Muscle layer of colon (tissue), 2 donors: ENCODE measurements around the gene RBKS.
A peak's percentile ranks its signal among the peaks of the same experiment; 100 is the strongest.

Experiments
- H3K27ac ChIP-seq: one replicate; pipeline ENCODE4 v1.7.0; 2013; ENCODE audit warnings: low read depth, mild to moderate bottlenecking, low read length, moderate library complexity
- H3K27me3 ChIP-seq, 2 donors: one replicate each; pipeline ENCODE4 v1.7.0; 2013; ENCODE audit warnings: low read length in 2 of 2, mild to moderate bottlenecking in 2 of 2; ENCODE audit not compliant: insufficient read depth in 2 of 2, control insufficient read depth in 1 of 2
- H3K36me3 ChIP-seq: one replicate; pipeline ENCODE4 v1.7.0; 2013; ENCODE audit warnings: mild to moderate bottlenecking, low read length; ENCODE audit not compliant: insufficient read depth
- H3K4me1 ChIP-seq: one replicate; pipeline ENCODE4 v1.7.0; 2013; ENCODE audit warnings: mild to moderate bottlenecking, low read length; ENCODE audit not compliant: insufficient read depth
- H3K4me3 ChIP-seq, 2 donors: one replicate each; pipeline ENCODE4 v1.7.0; 2013; ENCODE audit warnings: low read length in 2 of 2, low read depth in 1 of 2, mild to moderate bottlenecking in 1 of 2, moderate library complexity in 1 of 2
- H3K9ac ChIP-seq: one replicate; pipeline ENCODE4 v1.7.0; 2013; ENCODE audit warnings: low read length
- H3K9me3 ChIP-seq: one replicate; pipeline ENCODE4 v1.7.0; 2013; ENCODE audit warnings: mild to moderate bottlenecking, low read length
- donor health status: abdominal sarcoma.
- donor health status: Adenocarcinoma of cecum.

Gene RBKS

DNA sequence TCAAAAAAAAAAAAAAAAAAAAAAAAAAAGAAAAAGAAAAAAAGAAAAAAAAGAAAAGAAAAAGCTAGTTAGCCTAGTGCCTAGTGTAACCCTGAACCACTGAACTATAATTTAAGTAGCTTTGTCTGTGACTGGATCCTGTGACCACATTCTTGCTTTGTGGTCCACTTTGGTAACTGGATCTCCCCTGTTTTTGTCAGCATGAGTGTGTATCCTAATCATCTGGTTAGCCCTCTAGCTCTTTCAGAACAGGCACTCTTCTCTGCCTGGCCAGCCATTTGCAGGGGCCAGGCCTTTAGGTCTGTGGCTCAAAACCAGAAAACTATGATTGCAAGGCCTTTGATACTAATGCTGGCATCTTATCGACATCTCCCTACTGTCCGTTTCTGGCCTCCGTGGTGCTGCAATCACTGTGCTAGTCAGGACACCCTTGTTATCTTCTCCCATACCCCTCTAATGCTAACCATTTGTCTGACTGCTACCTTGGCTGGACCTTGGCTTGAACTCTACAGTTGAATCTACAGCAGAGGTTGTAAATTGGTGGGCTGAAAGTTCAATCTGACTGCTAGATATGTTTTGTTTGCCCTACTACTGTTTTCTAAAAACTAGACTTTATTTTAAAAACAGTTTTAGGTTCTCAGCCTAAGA lies 40.5 kb downstream of the RBKS start:
- H3K4me1 ChIP-seq, result peaks cover 7% of the 10 kb centered on the region
- no peak overlapping the region for H3K9ac ChIP-seq
- H3K36me3 ChIP-seq, result no peaks in the 10 kb centered on the region
- no peaks in the 10 kb centered on the region for H3K27me3 ChIP-seq
- no peak overlapping the region for H3K4me3 ChIP-seq
- no peak overlapping the region for H3K27ac ChIP-seq
- H3K9me3 ChIP-seq, result no peaks in the 10 kb centered on the region

DNA sequence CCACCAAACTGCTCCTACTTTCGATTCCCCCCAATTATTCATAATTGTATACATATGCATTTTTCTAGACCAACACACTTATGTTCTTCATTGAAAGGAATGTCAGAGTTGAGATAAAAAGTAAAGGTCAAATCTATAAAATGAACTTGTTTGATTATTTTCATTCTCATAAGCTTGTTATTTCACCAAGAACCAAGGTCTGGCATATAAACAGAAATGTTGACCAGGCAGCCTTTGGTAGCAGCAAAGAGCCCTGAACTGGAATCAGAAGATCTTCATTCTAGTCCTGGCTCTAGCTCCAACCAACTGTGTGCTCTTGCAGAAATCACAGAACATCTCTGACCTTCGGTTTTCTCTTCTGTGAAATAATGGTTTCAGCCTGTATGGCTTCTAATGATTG lies 42.9 kb downstream of the RBKS start:
- H3K4me1 ChIP-seq, result peaks cover 10% of the 10 kb centered on the region
- no peak overlapping the region for H3K9ac ChIP-seq
- H3K9me3 ChIP-seq, result no peaks in the 10 kb centered on the region
- H3K27me3 ChIP-seq, result no peaks in the 10 kb centered on the region
- H3K36me3 ChIP-seq, result no peaks in the 10 kb centered on the region
- no peak overlapping the region for H3K4me3 ChIP-seq
- H3K27ac ChIP-seq, result no peak overlapping the region

DNA sequence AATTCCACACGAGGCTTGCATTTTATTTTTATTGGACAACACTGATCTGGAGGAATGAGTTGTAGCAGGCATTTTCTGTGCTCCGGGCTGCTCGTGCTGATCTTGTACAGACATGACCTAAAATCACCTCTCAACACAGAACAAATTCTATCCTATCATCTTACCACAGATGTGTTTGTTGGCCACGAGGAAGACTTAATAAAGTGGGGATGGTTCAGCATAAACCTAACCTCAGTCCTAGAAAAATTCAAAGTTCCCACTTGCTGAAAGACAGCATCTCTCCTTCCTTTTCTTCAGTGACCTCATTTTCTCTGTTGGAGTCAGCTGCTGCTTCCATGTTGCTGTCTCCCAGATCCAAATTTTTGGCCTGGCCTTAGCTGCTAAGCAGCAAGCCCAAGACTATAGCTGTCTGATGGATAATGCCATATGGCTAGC lies 45.3 kb downstream of the RBKS start:
- Histone ChIP-seq H3K9me3 (no peaks in the 10 kb centered on the region), H3K27me3 (no peaks in the 10 kb centered on the region), H3K27ac (peak overlapping the region; percentile 27), H3K4me3 (no peak overlapping the region), H3K4me1 (peaks cover 10% of the 10 kb centered on the region), H3K9ac (no peak overlapping the region), H3K36me3 (no peaks in the 10 kb centered on the region)

DNA sequence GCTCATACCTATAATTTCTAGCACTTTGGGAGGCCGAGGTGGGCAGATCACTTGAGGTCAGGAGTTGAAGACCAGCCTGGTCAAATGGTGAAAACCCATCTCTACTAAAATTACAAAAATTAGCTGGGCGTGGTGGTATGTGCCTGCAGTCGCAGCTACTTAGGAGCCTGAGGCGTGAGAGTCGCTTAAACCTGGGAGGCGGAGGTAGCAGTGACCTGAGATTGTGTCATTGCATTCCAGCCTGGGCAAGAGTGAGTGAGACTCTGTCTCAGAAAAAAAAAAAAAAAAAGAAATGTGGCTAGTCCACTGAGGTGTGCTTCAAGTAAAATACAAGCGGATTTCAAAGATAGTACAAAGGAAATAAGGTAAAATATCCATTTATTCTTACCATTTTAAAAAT lies 46.2 kb downstream of the RBKS start:
- Histone ChIP-seq H3K4me3 (no peak overlapping the region), H3K9ac (no peak overlapping the region), H3K36me3 (no peaks in the 10 kb centered on the region), H3K4me1 (peaks cover 10% of the 10 kb centered on the region), H3K27ac (no peak overlapping the region), H3K27me3 (no peaks in the 10 kb centered on the region), H3K9me3 (no peaks in the 10 kb centered on the region)

DNA sequence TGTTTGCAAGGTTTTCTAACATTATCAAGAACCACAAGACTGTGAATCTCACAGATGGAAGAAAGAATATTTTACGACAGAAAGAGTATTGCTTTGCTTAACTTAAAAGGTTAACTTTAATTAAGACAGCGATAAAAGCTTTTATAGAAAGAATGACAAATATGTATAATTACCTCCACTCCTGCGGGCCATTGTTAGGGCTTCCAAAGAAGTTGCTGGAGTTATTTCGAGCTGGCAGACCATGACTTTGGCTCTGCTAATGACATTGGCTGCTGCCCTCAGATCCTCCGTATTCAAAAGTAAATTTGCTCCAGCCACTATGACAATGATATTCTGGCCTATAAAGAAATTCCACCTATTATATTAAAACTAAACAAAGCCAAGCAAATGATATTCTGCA lies 47.3 kb downstream of the RBKS start:
- Histone ChIP-seq H3K27ac (no peak overlapping the region), H3K9ac (no peak overlapping the region), H3K27me3 (no peaks in the 10 kb centered on the region), H3K9me3 (no peaks in the 10 kb centered on the region), H3K4me1 (peaks cover 10% of the 10 kb centered on the region), H3K36me3 (no peaks in the 10 kb centered on the region), H3K4me3 (no peak overlapping the region)

DNA sequence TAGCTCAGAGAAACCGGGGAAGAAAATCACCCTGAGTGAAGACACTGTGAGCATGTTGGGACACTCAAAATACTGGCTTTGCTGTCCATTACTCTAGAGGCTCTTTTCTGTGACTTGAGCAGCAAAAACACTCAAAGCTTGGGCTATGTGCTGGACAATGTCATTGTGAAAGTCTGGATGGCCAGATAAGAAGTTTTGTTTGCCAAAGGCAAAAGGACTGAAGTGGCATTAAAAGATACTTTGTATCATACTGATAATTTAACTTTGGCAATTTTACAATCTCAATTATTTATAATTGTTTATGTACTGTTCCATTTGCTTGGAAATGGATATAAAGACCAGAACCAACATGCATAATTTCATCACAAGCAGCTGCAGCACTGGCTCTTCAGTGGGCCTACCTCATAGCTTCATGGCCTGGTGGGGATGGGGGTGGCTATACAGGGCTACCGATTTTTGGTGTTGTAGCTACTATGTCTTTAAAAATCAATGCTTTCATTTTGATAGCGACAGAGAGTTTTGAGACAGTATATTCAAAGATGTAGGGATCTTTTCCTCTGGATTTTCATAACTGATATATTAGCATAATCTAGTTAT lies 51.1 kb downstream of the RBKS start:
- Histone ChIP-seq H3K27me3 (no peaks in the 10 kb centered on the region), H3K4me1 (no peaks in the 10 kb centered on the region), H3K4me3 (no peak overlapping the region), H3K36me3 (no peaks in the 10 kb centered on the region), H3K9ac (no peak overlapping the region), H3K9me3 (no peaks in the 10 kb centered on the region), H3K27ac (no peak overlapping the region)

DNA sequence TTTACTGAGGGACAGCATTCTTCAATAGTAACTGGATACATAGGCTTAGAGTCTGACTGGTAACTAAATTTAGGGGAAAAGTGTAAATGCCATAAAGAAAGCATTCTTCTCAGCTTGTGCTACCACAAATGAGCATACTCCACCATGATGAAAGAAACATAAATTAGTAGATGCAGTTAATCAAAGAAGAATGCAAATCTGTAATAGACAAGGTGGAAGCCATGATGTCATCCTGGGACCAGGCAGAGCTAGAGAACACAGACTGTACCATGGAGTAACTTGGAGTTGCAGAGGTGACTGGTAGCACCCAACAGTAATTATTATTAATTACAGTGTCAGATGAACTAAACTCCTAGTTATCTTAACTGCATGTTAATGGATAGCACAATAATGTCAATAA lies 51.7 kb downstream of the RBKS start:
- no peaks in the 10 kb centered on the region for H3K27me3 ChIP-seq
- no peaks in the 10 kb centered on the region for H3K4me1 ChIP-seq
- no peaks in the 10 kb centered on the region for H3K9me3 ChIP-seq
- no peaks in the 10 kb centered on the region for H3K36me3 ChIP-seq
- no peak overlapping the region for H3K27ac ChIP-seq
- H3K4me3 ChIP-seq, result no peak overlapping the region
- H3K9ac ChIP-seq, result no peak overlapping the region

DNA sequence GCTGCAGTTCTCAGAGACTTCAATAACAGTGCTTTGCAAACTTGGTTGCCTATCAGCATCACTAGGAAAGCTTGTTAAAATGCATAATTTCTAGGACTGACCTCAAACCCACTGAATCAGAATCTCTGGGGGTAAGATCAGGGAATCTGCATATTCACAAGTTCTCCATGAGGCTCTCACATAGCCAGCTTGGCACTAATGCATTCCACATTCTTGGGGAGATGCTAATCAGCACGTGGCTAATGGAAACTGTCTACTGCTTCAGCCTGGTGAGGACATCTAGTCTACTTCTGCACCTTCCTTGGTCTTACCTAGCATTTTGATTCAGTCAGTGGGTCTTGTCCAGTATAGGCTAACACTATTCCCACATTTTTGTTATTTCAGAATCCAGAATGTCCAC lies 56.3 kb downstream of the RBKS start:
- H3K4me3 ChIP-seq, result no peak overlapping the region
- H3K4me1 ChIP-seq, result no peaks in the 10 kb centered on the region
- H3K27ac ChIP-seq, result no peak overlapping the region
- no peaks in the 10 kb centered on the region for H3K36me3 ChIP-seq
- H3K9ac ChIP-seq, result no peak overlapping the region
- no peaks in the 10 kb centered on the region for H3K9me3 ChIP-seq
- H3K27me3 ChIP-seq, result no peaks in the 10 kb centered on the region

DNA sequence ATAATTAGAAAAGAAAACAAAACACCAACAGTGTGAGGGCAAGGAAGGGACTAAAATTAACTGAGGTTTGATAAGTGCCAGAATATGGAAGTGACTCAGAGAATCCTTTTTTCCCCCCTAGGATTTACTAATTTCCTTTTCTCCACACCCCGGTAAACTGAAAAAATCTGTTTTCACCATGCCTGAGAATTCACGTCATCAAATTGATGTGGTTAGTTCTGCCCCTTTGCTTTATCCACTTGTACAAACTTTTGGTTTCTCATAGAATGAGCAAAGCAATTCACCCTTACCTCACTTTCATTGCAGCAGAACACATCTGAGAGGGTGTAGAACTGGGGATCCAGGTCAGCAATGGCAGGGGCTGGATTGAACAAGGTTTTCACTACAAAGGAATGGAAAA lies 57.8 kb downstream of the RBKS start:
- Histone ChIP-seq H3K27ac (no peak overlapping the region), H3K9ac (no peak overlapping the region)

DNA sequence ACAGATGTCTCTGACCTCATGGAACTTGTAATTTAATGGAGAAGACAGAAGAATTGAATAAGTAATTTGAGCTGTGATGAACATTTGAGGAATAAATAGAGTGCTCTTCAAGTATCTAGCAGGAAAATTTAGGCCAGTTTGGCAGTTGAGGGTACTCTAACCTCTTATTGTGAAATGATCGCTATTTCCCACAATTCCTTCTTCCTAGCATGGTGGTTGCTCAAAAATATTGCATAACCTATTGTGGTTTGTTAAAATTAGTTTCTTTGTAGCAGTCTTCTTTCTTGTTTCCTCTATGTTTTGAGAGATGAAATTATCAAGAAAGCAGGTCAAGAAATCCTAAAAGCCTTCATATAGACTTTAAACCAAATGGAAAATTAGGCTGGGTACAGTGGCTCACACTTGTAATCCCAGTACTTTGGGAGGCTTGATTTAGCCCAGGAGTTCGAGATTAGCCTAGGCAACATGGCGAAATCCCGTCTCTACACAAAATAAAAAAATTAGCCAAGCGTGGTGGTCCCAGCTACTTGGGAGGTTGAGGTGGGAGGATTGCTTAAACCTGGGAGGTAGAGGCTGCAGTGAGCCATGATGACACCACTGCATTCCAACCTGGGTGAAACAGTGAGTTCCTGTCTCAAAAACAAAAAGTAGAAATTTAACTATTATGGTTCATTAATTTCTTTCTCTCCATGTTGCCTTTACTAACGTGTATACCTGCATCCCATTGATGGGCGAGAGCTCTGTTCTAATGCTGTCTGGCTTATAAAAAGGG lies 58.7 kb downstream of the RBKS start:
- H3K4me1 ChIP-seq, result no peaks in the 10 kb centered on the region
- H3K4me3 ChIP-seq, result no peak overlapping the region
- no peak overlapping the region for H3K27ac ChIP-seq
- no peaks in the 10 kb centered on the region for H3K9me3 ChIP-seq
- H3K27me3 ChIP-seq, result no peaks in the 10 kb centered on the region
- no peak overlapping the region for H3K9ac ChIP-seq
- no peaks in the 10 kb centered on the region for H3K36me3 ChIP-seq

More for the DNA sequence above, 57.8 kb downstream of the RBKS start:
- no peaks in the 10 kb centered on the region for H3K9me3 ChIP-seq
- H3K4me1 ChIP-seq, result no peaks in the 10 kb centered on the region
- no peak overlapping the region for H3K4me3 ChIP-seq
- no peaks in the 10 kb centered on the region for H3K27me3 ChIP-seq
- H3K36me3 ChIP-seq, result no peaks in the 10 kb centered on the region

DNA sequence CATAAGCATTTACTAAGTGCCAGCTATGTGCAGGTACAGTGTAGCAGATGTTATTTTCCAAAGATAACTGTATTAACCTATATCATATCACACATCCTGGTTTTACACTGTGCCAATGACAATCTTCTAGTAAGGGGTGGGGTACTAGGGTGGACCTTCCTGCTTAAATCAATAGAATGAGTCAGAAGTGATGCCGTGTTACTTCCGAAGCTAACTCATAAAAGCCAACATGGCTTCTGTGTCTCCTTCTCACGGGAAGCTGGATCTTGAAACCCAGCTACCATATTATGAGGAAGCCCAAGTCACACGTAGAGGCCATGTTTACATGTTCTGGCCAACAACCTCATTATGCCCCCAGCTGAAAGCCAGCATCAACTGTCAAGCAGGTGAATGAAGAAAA lies 59.5 kb downstream of the RBKS start:
- Histone ChIP-seq H3K9me3 (no peaks in the 10 kb centered on the region), H3K27ac (no peak overlapping the region), H3K27me3 (no peaks in the 10 kb centered on the region), H3K4me1 (no peaks in the 10 kb centered on the region), H3K4me3 (no peak overlapping the region), H3K9ac (no peak overlapping the region), H3K36me3 (no peaks in the 10 kb centered on the region)
